Mucosa of gallbladder (tissue), 1 donor: ENCODE results near the gene KRTAP12-4. TPM values are rescaled to one million over a fixed set of nuclear protein-coding genes. Genes with fewer than 3 reads are reported as not detected.
"Not testable (repeated sequence)": the region's sequence is repeated elsewhere in the genome, so short reads cannot be mapped to it uniquely, and the experiment has no call there.

Source experiments
- DNase-seq: peaks from one replicate; pipeline ENCODE4 v3.0.0-alpha.2; 2020; ENCODE audit warnings: low spot score
- total RNA-seq: library from RNA; stranded (reverse); gene quantifications from one replicate; pipeline ENCODE4 v1.2.1, GENCODE V29; 2021
- donor health status: DM: no; HTN: no; CAD: no.

KRTAP12-4 gene
- total RNA-seq, 1 donor from 2014 or later, result not detected

DNA sequence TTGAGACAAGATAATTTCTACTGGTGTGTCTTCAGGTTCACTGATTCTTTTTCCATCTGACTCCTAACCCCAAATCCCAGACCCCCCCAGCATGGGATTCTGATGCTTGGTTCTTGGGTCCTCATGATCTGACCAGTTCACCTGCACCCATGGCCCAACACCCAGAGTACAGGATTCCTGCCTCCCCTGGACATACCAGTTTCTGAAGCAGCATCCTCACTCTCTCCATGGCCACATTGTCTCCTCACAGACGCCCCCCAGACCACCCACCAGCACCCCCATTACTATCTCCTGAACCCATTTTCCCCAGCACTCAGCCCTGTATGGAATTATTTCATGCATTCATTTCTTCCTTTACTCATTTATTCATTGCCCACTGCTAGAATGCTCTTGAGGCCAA lies 2.4 kb upstream of the KRTAP12-4 start:
- no peak for DNase-seq

DNA sequence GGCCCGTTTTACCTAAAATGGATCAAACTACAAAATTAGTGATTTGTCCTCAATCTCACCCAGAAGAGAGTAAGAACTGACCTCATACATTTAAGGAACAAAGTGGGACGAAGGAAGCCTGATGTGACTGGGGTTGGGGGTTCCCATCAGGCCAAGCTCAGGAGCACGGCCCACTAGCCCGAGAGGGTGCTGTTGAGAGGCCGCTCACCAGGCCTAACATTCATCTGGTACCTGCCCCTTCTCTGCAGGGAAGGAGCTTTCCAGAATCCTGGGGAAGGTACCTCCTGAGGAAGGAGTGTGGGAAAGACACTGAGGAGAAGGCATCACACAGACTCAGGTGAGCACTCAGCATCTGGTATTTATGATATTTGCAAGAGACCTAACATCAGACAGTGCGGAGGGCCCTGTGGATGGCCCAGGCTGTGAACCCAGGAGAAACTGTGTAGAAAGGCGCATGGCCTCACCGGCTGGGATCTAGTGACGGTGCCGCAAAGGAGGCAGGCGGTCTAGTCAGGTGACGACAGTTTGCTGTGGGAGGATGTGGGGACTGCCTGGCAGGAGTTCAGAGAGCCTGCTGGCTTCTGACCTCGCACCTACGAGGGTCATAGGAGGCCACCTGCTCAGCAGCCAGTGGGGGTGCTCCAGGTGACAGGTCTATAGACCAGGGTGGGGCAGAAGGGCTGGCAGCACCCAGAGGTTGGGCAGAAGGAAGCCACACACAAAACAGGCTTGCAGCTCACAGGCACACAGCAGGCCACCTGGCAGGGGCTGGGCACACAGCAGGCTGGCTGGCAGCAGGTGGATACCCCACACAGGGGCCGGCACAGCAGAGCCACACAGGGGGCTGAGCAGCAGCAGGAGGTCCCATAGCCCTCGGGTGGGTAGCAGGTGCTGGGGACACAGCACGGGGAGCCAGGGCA lies 543 bp downstream of the KRTAP12-4 start:
- DNase-seq, result no peak

DNA sequence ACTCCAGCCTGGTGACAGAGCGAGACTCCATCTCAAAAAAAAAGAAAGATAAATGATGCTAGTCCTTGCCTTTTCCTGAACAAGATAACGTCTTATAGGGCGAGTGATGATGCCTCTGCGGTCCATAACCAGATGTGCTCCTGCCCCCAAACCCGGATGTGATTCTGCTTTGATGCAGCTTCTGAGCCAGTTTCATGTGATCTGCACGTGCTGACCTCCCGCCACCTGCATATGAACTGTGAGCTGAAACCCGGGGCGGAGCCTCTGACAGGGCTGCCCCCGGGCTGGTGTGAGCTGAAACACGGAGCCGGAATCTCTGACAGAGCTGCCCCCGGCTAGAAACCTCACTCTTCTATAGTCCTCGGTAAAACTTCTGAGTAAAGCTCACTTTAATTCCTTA lies 1.3 kb downstream of the KRTAP12-4 start:
- DNase-seq, result no peak

DNA sequence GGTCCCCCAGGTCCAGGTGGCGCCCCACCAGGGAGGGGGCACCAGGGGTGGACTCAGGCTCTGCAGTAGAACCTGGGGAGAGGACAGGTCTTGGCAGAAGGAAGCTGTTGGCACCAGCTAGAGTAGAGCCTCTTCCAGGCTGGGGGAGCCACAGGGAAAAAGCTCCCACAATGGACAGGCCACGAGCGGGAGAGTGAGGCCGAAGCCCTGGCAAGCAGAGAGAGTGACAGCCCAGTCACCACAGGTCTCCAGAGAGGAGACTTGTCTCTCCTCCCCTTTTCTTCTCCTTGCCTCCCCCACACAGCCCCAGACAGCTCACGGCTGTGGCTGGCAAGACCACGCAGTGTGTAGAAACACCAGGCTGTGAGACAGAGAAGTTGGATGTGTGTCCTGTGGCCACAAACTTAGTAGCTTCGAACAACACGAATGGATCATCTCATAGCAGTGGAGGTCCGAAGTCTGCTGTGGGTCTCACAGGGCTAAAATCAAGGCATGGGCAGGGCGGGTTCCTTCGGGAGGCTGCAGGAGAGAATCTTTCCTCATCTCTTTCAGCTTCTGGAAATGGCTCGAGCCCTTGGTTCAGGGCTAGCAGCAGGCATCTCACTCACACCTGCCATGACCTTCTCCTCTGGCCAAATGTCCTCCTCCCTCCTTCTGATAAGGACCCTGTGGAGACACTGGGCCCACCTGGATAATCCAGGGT lies 3.3 kb downstream of the KRTAP12-4 start:
- DNase-seq, result no peak

DNA sequence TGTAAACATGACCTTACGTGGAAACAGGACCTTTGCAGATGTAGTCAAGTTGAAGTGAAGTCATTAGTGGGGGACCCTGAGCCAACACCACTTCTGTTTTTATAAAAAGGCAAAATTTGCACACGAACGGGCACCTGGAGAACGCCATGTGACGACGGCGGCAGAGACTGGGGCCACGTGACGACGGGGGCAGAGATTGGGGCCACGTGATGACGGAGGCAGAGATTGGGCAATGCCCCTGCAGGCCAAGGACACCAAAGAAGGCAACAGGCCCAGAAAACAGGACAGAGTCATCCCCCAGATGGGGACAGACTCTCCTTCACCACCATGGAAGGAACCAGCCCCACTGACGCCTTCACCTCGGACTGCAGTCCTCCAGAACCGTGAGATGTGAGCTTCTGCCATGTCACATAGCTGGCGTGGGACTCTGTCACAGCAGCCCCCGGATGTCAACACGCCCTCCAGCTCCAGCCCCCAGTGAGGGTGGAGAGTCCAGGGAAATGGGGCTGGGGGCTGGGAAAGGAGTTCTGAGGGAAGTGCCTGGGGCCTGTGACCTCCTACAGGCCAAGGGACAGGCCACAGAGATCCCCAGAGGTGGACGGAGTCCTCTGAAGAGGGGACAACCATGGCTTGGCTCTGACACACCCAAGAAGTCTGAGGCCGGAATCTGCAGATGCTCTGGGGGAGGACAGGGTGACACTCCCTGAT lies 4.0 kb downstream of the KRTAP12-4 start:
- DNase-seq, result no peak

DNA sequence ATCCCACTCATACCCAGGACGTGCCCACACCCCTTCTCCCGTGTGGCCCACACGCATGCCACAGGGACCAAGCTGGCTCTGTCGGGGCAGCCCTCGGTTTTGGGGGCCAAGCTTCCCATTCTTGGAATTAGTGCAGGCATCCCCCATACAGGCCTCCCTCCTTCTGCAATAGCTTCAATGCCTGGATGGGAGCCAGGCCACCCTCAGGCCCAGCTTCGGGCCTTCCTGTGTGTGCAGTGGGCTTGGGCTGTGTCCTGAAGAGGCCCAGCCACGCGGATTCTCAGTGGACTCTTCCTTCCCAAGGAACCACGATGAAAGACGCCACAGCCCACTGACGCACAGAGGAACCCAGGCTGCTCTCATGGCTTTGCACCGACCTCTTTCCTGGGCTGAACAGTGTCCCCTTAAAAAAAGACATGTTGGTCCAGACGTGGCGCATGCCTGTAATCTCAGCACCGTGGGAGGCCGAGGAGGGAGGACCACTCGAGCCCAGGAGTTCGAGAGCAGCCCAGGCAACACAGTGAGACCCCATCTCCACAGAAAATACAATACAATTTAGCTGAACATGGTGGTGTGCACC lies 4.8 kb downstream of the KRTAP12-4 start:
- no peak for DNase-seq

DNA sequence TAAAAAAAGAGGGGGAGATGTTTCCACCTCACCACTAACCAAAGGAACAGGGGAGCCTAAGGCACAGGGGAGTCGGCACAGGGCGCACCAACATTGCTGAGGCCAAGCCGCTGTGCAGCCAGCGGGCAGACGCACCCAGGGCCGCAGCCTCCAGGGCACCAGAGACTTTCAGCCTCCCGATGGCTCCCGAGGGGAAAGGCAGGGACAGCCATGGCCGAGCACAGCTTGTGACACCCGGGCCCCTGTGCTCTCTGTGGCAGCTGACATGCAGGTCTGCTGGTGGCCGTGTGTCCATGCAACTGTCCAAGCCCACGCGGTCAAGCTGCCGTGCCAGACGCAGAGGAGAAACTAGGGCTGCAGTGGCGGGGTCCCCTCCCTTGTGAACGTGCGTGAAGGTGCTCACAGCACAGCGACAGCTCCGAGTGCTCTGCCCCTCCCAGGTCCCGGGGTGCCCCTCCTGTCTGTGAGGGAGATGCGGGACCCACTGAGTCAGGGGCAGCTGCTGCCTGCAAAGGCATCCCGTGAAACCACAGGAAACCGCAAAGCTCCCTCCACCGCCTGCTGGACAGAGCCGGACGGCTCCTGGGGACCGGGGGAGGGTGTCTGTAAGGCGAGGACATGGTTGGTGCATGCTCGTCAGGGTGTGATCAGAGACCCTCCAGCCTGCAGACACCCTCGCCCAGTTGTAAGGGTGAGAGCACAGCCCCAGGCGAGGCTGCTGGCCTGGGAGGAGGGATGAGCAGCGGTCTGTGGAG lies 5.7 kb downstream of the KRTAP12-4 start:
- DNase-seq, result no peak

DNA sequence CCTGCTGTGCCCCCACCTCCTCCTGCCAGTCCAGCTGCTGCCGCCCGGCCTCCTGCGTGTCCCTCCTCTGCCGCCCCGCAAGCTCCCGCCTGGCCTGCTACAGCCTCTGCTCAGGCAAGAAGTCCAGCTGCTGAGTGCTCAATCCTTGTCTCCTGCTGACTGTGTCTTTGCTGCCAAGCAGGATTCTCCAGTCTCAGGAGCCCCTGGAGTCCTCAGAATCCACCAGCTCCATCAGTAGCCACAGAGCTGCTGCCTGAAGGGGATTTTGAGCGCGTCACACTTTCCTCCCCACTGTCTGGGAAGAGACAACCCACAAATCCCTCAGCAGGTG lies 7.3 kb downstream of the KRTAP12-4 start:
- no peak for DNase-seq

DNA sequence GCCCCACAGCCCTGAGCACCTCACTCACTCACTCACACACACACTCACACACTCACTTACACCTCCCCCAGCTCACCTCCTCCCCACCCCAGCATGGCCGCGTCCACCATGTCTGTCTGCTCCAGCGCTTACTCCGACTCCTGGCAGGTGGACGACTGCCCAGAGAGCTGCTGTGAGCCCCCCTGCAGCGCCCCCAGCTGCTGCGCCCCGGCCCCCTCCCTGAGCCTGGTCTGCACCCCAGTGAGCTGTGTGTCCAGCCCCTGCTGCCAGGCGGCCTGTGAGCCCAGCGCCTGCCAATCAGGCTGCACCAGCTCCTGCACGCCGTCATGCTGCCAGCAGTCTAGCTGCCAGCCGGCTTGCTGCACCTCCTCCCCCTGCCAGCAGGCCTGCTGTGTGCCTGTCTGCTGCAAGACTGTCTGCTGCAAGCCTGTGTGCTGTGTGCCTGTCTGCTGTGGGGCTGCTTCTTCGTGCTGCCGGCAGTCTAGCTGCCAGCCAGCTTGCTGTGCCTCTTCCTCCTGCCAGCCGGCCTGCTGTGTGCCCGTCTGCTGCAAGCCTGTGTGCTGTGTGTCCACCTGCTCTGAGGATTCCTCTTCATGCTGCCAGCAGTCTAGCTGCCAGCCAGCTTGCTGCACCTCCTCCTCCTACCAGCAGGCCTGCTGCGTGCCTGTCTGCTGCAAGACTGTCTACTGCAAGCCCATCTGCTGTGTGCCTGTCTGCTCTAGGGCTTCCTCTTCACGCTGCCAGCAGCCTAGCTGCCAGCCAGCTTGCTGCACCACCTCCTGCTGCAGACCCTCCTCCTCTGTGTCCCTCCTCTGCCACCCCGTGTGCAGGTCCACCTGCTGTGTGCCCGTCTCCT lies 7.9 kb downstream of the KRTAP12-4 start, which contains the start of gene KRTAP10-11:
KRTAP10-11 (plus strand) TSS at position 49 of the 856 bp plus-strand sequence; CDS start at position 94, 45 bp downstream.
- not testable (repeated sequence) for DNase-seq

DNA sequence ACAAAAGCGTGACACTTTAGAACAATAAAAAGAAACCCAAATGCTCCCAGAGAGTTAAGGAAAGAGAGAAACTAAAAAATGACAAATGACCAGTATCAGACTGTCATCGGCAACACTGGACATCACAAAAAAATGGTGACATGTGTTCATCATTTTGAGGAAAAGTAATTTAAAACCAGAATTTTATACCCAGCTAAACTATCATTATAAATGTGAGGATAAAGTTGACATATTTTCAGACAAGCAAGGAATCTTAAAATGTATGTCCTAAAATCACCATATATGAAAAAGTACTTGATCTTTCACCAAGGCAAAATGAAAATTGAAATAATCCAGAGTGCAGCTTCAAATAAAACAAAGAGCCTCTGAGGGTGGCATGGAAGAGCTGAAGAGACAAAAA lies 9.6 kb downstream of the KRTAP12-4 start:
- no peak for DNase-seq

DNA sequence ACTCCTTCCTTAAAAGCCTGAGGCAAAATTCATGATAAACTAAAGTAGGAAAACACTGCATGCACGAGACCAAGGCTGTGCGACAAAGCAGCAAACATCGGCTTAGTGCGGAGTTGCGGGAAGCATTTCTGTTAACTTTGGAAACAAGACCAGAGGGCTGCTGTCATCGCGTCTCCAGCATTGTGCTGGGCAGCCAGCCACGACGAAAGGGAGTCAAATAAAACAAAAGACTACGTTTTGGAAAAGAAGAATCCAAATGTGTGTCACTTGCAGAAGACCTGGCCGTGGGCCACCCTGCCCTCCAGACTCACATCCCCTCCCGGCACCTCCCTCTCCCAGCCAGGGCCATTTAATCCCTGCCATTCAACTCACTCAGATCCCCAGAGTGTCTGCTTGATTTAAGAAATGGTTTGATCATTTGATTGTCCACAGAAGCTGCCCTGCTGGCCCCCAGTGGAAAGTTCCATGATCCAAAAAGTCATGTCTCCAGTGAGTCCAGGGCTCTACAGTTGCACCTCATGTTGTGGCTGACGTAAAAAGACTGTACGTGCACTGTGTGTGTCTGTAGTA lies 10.6 kb downstream of the KRTAP12-4 start:
- DNase-seq, result no peak

DNA sequence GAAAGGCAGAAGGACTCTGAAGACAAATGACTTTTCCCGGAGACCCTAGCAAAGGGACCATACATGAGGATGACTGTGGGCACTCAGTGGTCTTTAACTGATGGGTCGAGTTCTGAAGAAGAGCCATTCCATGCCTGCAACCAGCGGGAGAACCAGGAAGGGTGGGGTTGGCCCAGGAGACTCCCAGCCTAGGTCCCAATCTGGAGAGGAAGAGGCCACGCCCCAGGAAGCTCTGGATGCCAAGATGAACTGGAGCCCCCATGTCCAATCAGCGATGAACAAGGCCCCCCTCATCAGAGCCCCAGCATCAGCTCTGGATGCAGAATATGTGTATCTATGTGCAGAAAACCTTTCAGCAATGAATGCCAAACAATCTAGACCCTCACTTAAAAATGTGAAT lies 13.7 kb downstream of the KRTAP12-4 start:
- no peak for DNase-seq

DNA sequence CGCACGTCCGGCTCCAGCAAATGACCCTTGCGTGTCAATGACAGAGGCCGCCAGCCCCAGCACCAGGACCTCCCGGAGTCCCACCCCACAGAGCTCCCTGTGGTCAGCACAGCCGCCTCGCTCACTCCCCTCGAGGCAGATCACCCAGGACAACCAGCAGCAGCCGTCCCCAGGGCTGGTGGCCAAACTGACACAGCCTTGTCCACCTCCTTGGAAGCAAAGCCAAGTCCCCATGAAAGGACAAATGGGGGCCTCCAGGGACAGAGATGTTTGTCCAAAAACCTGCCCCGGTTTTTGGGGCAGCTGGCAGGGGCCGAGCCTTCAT lies 15.2 kb downstream of the KRTAP12-4 start:
- no peak for DNase-seq

DNA sequence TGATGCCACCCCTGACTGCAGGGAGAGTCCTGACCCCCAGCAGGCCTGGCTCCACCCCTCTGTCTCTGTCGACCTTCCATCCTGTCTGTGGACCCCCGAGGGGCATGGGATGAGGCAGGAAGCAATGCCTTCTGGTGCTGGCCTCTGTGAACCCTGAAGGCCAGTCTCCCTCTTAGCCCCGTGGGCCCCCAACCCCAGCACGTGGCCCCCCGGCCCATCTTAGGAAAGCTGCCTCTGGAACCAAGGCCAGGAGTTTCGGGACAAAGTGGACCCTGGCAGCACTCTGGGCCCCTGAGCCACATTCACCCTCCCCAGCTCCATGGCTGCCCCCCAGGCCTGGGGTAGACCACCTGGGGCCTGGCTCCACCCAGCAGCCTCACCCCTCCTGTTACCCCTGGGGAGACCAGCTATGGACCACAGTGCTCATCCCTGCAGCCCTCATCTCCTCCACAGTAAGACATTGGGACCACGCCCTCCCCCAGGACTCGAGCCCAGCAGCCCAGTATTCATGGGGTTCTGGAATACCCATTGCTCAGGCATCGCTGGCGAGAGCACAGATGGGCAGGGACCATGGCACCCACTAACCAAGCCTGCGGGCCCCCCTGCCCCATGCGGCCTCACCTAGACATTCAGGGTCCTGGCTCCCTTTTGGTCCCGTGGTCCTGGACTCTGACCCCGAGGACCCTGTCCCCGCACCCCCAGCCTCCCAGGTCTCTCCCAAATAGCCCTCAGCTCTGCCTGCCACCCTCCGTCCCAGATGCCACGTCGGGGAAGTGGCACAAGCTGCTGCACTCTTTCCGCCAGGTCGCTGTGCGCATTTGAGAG lies 15.7 kb downstream of the KRTAP12-4 start:
- DNase-seq, result not testable (repeated sequence)

DNA sequence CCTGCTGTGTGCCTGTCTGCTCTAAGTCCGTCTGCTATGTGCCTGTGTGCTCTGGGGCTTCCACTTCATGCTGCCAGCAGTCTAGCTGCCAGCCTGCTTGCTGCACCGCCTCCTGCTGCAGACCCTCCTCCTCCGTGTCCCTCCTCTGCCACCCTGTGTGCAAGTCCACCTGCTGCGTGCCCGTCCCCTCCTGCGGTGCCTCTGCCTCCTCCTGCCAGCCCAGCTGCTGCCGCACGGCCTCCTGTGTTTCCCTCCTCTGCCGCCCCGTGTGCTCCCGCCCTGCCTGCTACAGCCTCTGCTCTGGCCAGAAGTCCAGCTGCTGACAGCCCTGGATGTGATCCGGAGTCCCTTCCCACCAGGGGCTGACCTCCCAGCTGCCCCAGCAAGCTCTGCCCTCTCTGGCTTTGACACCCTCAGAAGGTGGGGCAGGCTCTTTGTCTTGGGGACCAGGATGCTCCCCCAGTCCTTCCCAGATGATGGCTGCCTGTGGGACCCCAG lies 16.6 kb downstream of the KRTAP12-4 start:
- not testable (repeated sequence) for DNase-seq

DNA sequence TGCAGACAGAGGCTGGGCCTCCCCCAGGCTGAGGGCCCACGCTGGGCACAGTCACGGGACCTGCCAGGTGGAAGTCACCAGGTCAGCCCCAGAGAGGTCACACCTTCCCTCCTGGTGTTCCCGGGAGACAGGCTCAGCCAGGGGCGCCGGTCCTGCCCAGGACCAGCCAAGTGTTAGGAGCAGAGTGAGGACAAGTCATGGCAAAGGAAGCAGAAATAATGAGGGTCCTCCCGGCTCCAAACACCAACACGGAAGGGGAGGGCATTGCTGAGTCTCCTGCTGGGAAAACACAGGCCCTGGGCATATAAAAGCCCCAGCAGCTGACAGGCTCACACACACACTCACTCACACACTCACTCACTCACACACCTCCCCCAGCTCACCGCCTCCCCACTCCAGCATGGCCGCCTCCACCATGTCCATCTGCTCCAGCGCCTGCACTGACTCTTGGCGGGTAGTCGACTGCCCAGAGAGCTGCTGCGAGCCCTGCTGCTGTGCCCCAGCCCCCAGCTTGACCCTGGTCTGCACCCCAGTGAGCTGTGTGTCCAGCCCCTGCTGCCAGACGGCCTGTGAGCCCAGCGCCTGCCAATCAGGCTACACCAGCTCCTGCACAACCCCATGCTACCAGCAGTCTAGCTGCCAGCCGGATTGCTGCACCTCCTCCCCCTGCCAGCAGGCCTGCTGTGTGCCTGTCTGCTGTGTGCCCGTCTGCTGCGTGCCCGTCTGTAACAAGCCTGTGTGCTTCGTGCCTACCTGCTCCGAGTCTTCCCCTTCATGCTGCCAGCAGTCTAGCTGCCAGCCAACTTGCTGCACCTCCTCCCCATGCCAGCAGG lies 17.2 kb downstream of the KRTAP12-4 start, which contains the start of gene KRTAP10-10:
KRTAP10-10 (plus strand) TSS at position 339 of the 833 bp plus-strand sequence; CDS start at position 401, 62 bp downstream.
- no peak for DNase-seq

DNA sequence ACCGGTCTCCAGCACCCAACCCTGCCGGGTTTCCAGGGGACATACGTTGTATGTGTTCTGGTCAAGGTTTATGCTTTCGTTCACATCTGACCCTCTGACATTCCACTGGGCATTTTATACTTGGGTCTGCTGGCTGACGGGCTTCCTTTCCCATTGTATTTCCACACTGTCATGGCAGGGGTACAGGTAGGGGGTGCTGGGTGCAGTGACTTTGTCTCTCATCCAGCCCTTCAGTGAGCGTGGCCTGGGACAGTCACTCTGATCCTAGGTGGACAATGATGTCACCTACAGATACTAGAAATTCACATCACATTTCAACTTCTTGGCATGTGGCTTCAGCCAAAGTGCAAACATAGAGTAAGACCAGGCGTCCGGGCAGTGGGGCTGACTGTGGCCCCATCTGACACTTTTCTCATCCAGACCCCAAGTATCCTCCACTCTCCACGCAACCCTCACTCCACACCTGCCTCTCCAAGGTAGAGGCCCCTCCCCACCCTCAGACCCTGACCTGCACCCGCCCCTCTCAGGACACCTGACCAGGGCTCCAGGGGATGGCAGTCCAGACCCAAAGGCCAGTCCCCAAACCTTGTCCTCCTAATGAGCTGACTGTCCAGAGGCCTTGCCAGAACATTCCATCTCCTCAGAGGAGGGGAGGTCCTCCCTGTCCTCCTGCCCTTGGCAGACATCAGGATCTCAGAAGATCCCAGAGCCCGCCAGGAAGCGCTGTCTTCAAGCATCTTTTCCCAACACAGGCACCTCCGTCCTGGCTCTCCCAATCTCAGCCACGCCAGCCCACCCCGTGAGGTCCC lies 18.0 kb downstream of the KRTAP12-4 start:
- no peak for DNase-seq
